GM21515 (cell line): Measurements from ENCODE around the gene NINJ2.
"Not testable (repeated sequence)": the region's sequence is repeated elsewhere in the genome, so short reads cannot be mapped to it uniquely, and the experiment has no call there.

Experiments used
- ATAC-seq: cut with Tn5 transposase; IDR thresholded peaks from one replicate; pipeline ENCODE4 v1.9.1; 2021; ENCODE audit not compliant: unreplicated experiment

NINJ2 gene

GRCh38 chr12:642633-643474 is 20.4 kb downstream of the NINJ2 start:
- peak; percentile 64 for ATAC-seq

GRCh38 chr12:641321-641720 is 21.9 kb downstream of the NINJ2 start:
- not testable (repeated sequence) for ATAC-seq

- ATAC-seq: no peak
Measured at GRCh38 chr12:640773-641172, 22.5 kb downstream of the NINJ2 start.

GRCh38 chr12:639988-640387 is 23.3 kb downstream of the NINJ2 start:
- no peak for ATAC-seq

GRCh38 chr12:639566-639965 is 23.7 kb downstream of the NINJ2 start:
- no peak for ATAC-seq

- no peak for ATAC-seq
Measured at GRCh38 chr12:638953-639557, 24.2 kb downstream of the NINJ2 start.

- no peak for ATAC-seq
Measured at GRCh38 chr12:636632-637031, 26.6 kb downstream of the NINJ2 start.

GRCh38 chr12:633731-634130 is 29.5 kb downstream of the NINJ2 start:
- no peak for ATAC-seq

- no peak for ATAC-seq
Measured at GRCh38 chr12:632102-632696, 31.0 kb downstream of the NINJ2 start.

- peak; percentile 93 for ATAC-seq
Measured at GRCh38 chr12:630656-631632, 32.3 kb downstream of the NINJ2 start.

GRCh38 chr12:628742-629078 is 34.5 kb downstream of the NINJ2 start:
- not testable (repeated sequence) for ATAC-seq

GRCh38 chr12:627863-628741 is 35.1 kb downstream of the NINJ2 start:
- no peak for ATAC-seq

GRCh38 chr12:627285-627684 is 36.0 kb downstream of the NINJ2 start:
- no peak for ATAC-seq

GRCh38 chr12:625998-626397 is 37.2 kb downstream of the NINJ2 start:
- no peak for ATAC-seq

- ATAC-seq: no peak
Measured at GRCh38 chr12:623865-624372, 39.3 kb downstream of the NINJ2 start.

GRCh38 chr12:623172-623864 is 39.9 kb downstream of the NINJ2 start:
- no peak for ATAC-seq

- no peak for ATAC-seq
Measured at GRCh38 chr12:622416-622815, 40.8 kb downstream of the NINJ2 start.

GRCh38 chr12:619346-619745 is 43.9 kb downstream of the NINJ2 start:
- ATAC-seq: no peak

GRCh38 chr12:618605-619004 is 44.6 kb downstream of the NINJ2 start:
- ATAC-seq: no peak
